Skeletal muscle cell (primary cell): Measurements from ENCODE around the gene FBXW9.
"Not testable (repeated sequence)": the region's sequence is repeated elsewhere in the genome, so short reads cannot be mapped to it uniquely, and the experiment has no call there.

ENCODE experiments used
- DNase-seq: peaks from one replicate; pipeline ENCODE4 v3.0.0-alpha.2; 2010; ENCODE audit warnings: low read depth
- H3K4me3 ChIP-seq: 2 replicates; pipeline ENCODE4 v1.5.1; 2011; ENCODE audit warnings: low read depth, mild to moderate bottlenecking, control low read depth, low read length, moderate library complexity

Gene FBXW9

GRCh38 chr19:12720851-12721655 is 24.6 kb upstream of the FBXW9 start:
- no peak for DNase-seq
- H3K4me3 ChIP-seq: peak overlapping the region; percentile 75

- H3K4me3 ChIP-seq: peak overlapping the region; percentile 75
Measured at GRCh38 chr19:12720296-12720695, 23.9 kb upstream of the FBXW9 start.

DNA sequence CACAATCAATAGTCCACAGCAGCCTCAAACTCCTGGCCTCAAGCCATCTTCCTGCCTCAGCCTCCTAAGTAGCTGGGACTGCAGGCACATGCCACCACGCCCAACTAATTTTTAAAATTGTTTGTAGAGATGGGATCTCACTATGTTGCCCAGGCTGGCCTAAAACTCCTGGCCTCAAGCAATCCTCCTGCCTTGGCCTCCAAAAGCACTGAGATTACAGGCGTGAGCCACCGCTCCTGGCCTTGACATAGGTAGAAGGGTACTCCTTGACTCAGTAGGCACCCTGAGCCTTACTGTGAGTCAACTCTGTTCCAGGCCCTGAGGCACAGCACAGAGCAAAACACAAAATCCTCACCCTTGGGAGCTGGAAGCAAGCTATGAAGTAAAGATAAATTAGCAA is 19.5 kb upstream of the FBXW9 start:
- no peak overlapping the region for H3K4me3 ChIP-seq
- no peak for DNase-seq

More at GRCh38 chr19:12720296-12720695, 23.9 kb upstream of the FBXW9 start:
- DNase-seq: no peak

DNA sequence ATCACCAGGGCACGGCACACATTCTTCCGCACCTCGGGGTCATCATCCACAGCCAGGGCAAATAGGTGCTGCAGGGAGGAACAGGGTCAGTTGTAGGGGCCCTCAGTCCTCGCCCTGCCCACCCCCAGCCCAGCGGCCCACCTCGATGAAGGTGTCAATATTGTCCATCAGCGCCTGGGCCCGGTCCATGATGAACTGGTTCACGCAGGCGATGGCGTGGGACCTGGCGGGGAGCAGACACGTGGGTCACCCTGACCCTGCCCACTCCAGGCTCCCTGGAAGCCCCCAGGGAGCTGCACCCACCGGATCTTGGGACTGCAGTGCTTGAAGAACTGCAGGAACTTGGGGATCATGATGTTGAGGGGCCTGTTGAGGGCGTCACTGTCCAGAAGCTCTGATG is 18.7 kb upstream of the FBXW9 start:
- DNase-seq: no peak
- no peak overlapping the region for H3K4me3 ChIP-seq

DNA sequence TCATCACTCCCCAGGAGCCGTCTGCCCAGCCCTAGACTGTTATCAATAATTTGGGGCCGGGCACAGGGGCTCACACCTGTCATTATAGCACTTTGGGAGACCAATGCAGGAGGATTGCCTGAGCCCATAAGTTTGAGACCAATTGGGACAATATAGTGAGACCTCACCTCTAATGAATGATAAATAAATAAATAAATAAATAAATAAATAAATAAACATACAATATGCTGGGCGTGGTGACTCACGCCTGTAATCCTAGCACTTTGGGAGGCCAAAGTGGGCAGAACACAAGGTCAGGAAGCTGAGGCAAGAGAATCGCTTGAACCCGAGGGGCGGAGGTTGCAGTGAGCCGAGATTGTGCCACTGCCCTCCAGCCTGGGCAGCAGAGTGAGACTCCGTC is 16.9 kb upstream of the FBXW9 start:
- DNase-seq, H3K4me3 ChIP-seq: not testable (repeated sequence)

DNA sequence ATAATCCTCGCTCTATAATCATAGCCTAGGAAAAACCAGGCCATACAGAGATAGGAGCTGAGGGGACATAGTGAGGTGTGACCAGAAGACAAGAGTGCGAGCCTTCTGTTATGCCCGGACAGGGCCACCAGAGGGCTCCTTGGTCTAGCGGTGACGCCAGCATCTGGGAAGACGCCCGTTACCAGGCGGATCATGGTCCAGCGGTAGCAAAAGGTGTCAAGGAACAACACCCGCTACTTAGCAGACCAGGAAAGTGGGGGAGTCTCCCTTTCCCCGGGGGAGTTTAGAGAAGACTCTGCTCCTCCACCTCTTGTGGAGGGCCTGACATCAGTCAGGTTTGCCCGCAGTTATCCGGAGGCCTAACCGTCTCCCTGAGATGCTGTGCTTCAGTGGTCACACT is 15.6 kb upstream of the FBXW9 start:
- not testable (repeated sequence) for H3K4me3 ChIP-seq, DNase-seq

DNA sequence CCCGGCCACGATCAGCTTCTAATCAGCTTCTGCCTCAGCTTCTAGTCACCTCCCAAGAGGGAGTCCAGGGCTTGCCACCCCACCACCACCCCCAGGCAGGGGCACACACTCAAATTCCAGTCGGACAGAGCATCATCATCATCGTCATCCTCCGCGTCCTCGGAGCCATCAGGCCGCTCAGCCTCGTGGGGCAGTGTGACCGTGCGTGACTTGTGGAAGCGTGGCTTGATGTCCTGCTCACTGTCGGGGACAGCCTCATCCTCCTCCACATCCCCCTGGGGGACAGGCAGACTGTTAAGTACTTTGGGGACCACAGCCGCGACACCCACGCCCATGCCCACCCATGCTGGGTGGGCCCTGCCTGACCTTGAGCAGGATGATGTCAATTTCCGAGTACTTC is 14.8 kb upstream of the FBXW9 start:
- H3K4me3 ChIP-seq: no peak overlapping the region
- DNase-seq: no peak

DNA sequence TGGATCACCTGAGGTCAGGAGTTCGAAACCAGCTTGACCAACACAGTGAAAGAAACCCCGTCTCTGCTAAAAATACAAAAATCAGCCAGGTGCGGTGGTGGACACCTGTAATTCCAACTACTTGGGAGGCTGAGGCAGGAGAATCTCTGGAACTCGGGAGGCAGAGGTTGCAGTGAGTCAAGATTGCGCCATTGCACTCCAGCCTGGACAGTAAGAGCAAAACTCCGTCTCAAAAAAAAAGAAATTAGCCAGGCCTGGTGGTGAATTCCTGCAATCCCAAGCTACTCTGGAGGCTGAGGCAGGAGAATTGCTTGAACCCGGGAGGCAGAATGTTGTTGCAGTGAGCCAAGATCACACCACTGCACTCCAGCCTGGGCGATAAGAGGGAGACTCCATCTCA is 12.2 kb upstream of the FBXW9 start:
- DNase-seq: no peak
- H3K4me3 ChIP-seq: no peak overlapping the region

DNA sequence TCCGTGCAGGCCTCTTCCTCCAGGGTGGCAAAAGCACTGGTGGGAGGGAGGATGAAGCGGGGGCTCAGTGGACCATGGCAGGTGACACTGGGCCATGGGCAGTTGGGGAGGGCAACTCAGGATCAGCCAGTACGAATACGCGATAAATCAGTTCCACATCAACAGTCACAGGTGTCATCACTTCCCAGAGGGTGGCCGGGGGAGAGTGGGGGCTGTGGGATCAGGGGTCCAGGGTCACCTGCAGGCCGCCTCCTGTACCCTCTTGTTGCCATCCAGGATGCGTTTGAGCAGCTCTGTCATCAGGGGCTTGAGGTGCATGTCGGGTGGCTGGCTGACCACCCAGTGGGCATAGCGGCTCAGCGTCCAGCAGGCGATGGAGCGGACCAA is 9.9 kb upstream of the FBXW9 start:
- H3K4me3 ChIP-seq: no peak overlapping the region

DNA sequence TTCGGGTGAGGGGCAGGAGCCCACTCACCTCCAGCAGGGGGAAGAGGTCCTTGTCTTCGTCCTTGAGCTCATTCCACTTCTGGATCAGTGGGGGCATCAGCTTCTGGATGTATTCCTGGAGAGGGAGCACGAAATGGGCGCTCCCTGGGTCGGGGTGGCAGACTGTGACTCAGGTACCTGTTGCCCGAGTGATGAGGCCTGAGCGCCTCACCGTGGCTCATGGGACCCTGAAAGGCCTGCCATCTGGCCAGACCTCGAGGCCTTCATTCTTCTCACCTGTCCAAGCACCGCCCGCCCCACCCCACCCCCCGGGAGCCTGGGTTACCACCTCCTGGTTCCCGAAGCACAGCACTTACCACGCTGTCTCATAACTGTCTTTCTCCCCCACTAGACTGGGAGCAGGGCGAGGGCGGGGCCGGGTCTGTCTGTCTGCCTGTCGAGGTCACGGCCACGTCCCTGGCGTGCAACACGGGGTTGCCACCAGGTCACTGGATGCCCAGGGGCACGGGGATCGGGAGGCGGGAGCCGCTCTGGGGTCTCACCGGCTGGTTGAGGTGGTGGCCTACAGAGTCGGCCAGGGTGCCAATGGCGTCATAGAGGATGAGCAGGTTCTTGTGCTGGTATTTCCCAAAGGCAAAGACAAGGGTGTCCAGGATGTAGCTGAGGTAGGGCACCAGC is 9.4 kb upstream of the FBXW9 start:
- no peak overlapping the region for H3K4me3 ChIP-seq
- no peak for DNase-seq

More for the DNA sequence above, 9.9 kb upstream of the FBXW9 start:
- DNase-seq: no peak

DNA sequence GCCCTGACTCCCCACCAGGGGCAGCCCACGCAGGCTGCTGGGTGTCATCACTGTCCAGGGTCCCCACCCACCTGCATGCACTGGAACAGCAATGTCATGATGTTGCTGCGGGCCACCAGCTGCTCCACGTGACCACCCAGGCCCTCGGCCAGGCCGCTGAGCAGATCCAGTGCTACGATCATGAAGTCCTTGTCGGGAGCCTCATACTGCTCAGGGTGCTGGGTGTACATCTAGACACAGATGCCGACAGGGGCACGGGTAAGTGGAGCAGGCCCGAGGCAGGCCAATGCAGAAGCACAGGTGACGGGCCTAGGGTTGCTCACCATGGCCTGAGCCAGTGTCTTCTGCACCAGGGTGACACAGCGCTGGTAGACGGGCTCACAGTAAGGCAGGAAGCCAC is 8.7 kb upstream of the FBXW9 start:
- H3K4me3 ChIP-seq: no peak overlapping the region
- DNase-seq: no peak

DNA sequence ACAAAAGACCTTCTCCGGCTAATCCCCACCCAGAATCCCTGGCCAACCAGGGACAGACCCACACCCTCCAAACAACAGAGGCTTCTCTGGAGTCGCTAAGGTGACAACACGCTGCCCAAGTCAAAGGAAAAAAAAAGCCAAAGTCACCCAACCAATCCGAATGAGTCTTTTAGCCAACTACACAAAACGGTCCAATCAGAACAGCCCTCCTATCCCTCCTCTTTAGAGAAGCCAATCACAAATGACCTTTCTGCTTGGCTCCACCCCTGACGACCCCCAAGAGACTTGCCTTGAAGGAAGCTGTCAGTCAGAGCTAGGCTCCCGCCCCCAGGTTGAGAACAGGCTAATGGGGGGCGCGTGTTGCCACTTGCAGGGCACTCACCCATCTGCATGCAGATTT is 6.6 kb upstream of the FBXW9 start:
- DNase-seq: no peak
- H3K4me3 ChIP-seq: no peak overlapping the region

GRCh38 chr19:12701596-12702282 is 5.3 kb upstream of the FBXW9 start:
- no peak for DNase-seq
- no peak overlapping the region for H3K4me3 ChIP-seq

- DNase-seq: no peak
- no peak overlapping the region for H3K4me3 ChIP-seq
Measured at GRCh38 chr19:12698138-12698537, 1.7 kb upstream of the FBXW9 start.

DNA sequence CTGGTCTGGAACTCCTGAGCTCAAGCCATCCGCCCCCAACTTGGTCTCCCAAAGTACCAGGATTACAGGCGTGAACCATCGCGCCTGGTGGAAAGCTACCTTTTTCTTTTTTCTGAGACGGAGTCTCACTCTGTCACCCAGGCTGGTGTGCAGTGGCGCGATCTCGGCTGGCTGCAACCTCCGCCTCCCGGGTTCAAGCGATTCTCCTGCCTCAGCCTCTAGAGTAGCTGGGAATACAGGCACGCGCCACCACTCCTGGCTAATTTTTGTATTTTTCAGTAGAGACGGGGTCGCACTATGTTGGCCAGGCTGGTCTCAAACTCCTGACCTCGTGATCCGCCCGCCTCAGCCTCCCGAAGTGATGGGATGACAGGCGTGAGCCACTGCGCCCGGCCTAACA is 994 bp upstream of the FBXW9 start:
- DNase-seq, H3K4me3 ChIP-seq: not testable (repeated sequence)

DNA sequence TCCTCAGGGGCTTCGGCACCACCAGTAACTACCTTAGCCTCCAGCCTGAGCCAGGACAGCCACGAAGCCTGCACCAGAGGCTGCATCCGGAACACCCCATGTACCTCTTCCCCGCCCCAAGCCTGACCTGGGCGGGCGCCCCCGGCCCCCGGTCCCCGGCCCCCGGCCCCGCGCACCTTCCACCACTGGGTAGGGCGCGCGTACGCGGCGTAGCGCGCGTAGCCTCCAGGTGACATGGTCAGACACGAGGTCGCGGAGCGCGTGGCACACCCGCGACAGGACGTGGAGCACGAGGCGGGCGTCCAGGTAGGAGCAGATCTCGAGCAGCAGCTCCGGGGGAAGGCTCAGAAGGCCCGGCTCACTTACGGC is 450 bp downstream of the FBXW9 start:
- peak overlapping the region; percentile 77 for H3K4me3 ChIP-seq
- no peak for DNase-seq

DNA sequence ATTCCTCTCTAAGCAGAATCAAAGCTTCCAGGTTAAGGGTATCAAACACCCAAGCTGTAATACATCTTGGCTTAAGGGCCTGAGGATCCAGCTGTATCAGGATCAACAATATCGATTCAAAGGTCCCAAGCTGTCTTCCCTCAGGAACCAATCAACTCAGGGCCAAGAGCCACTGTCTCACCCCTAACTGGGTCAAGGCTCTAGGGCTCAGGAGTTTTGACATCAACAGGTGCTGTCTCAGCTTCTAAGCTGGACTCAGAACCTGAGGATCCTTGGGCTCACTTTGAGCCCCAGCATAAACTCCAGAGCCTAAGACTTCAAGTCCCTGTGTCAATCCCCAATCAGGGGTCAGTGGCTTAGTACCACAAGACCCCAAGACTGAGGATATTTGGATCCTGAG is 917 bp downstream of the FBXW9 start:
- DNase-seq: no peak
- H3K4me3 ChIP-seq: peak overlapping the region; percentile 77

DNA sequence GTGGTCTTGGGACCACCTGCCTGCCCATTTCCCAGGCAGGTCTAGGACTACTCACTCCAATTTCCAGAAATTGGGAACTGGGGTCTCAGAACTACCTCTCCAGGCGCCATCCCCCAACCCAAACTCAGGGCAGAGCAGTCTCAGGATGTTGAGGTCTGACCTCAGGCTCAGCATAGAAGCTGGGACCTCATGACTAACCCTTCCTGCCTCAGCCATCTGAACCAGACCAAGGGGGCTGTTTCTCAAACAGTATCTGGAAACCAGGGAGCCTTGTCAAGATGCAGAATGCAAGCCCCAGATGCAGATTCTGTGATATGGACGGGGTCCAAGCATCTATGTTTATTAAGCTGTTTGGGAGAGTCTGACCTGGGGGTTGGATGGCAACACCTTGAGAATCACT is 1.3 kb downstream of the FBXW9 start:
- H3K4me3 ChIP-seq: no peak overlapping the region

GRCh38 chr19:12694641-12695040 is 1.8 kb downstream of the FBXW9 start:
- DNase-seq: no peak
- H3K4me3 ChIP-seq: no peak overlapping the region

More for the DNA sequence above, 1.3 kb downstream of the FBXW9 start:
- DNase-seq: no peak

- no peak overlapping the region for H3K4me3 ChIP-seq
- DNase-seq: no peak
Measured at GRCh38 chr19:12692960-12693359, 3.5 kb downstream of the FBXW9 start.
